ENCODE results near the gene FAM20C. TPM values are rescaled to one million over a fixed set of nuclear protein-coding genes. Genes with fewer than 3 reads are reported as not detected.

The FAM20C gene
- total RNA-seq, 1 experiment from 2014 or later, result 87.9 TPM

GRCh38 chr7:276230-276835 lies 84.0 kb downstream of the FAM20C start:
- DNase-seq (no peak), ATAC-seq (no peak)
- Histone ChIP-seq H3K4me2 (ENCODE audit: low read length) (no peak overlapping the region), H3K9ac (ENCODE audit: low read length) (no peak overlapping the region), H3K4me3 (ENCODE audit: low read length) (no peak overlapping the region), H3K27ac (ENCODE audit: low read length) (no peak overlapping the region), H3F3A (ENCODE audit: low read length, unreplicated experiment) (no peaks in the 10 kb centered on the region), H3K4me1 (ENCODE audit: insufficient read depth, low read length) (no peaks in the 10 kb centered on the region), H3K9me3 (ENCODE audit: low read length) (peaks cover 4% of the 10 kb centered on the region; the same call in 1 of the 2 replicates), H3K36me3 (ENCODE audit: low read depth, low read length) (no peaks in the 10 kb centered on the region), H4K20me1 (ENCODE audit: low read length) (no peaks in the 10 kb centered on the region), H2AFZ (ENCODE audit: low read length) (no peak overlapping the region), H3K9me2 (replicated peaks; ENCODE audit: low read length) (no peaks in the 10 kb centered on the region), H3K79me2 (ENCODE audit: low read length) (no peaks in the 10 kb centered on the region), H3K27me3 (ENCODE audit: low read length) (no peaks in the 10 kb centered on the region)
- intact Hi-C loops (cut with micrococcal nuclease), result no loop called here
- BruUV-seq (replicated peaks), result no TSS peak
- CTCF ChIA-PET, result no interaction called here
- TF ChIP-seq EZH2 (IDR thresholded peaks at IDR 0.05; ENCODE audit: low read length, unreplicated experiment) (no peak), EZH2phosphoT487 (IDR thresholded peaks at IDR 0.05; ENCODE audit: borderline replicate concordance, low read length) (no peak), CTCF (conservative IDR thresholded peaks at IDR 0.05; ENCODE audit: low read depth, low read length) (no peak)
- POLR2A ChIA-PET (ENCODE audit: unreplicated experiment), result no interaction called here

GRCh38 chr7:277228-277627 lies 84.9 kb downstream of the FAM20C start:
- Histone ChIP-seq H3K36me3 (ENCODE audit: low read depth, low read length) (no peaks in the 10 kb centered on the region), H3K9ac (ENCODE audit: low read length) (no peak overlapping the region), H3K79me2 (ENCODE audit: low read length) (no peaks in the 10 kb centered on the region), H4K20me1 (ENCODE audit: low read length) (no peaks in the 10 kb centered on the region), H3K4me3 (ENCODE audit: low read length) (no peak overlapping the region), H3K4me1 (ENCODE audit: insufficient read depth, low read length) (no peaks in the 10 kb centered on the region), H3K27me3 (ENCODE audit: low read length) (no peaks in the 10 kb centered on the region), H3K9me3 (ENCODE audit: low read length) (peaks cover 4% of the 10 kb centered on the region; the same call in 1 of the 2 replicates), H3F3A (ENCODE audit: low read length, unreplicated experiment) (no peaks in the 10 kb centered on the region), H3K9me2 (replicated peaks; ENCODE audit: low read length) (no peaks in the 10 kb centered on the region), H3K4me2 (ENCODE audit: low read length) (no peak overlapping the region), H2AFZ (ENCODE audit: low read length) (no peak overlapping the region), H3K27ac (ENCODE audit: low read length) (no peak overlapping the region)
- DNase-seq (peak; percentile 65), ATAC-seq (peak; percentile 53)
- POLR2A ChIA-PET (ENCODE audit: unreplicated experiment), result no interaction called here
- CTCF ChIA-PET, result interaction anchor here (0.6 kb wide), 1 partner anchor 45 kb away, joined by 3 read pairs; no protein-coding TSS in a partner anchor
- BruUV-seq (replicated peaks), result no TSS peak
- intact Hi-C loops (cut with micrococcal nuclease), result no loop called here
- TF ChIP-seq CTCF (conservative IDR thresholded peaks at IDR 0.05; ENCODE audit: low read depth, low read length), result no peak
- no peak for TF ChIP-seq EZH2phosphoT487 (IDR thresholded peaks at IDR 0.05; ENCODE audit: borderline replicate concordance, low read length)
- no peak for TF ChIP-seq EZH2 (IDR thresholded peaks at IDR 0.05; ENCODE audit: low read length, unreplicated experiment)

- Histone ChIP-seq H3K36me3 (ENCODE audit: low read depth, low read length) (no peaks in the 10 kb centered on the region), H3K4me2 (ENCODE audit: low read length) (no peak overlapping the region), H3K9me3 (ENCODE audit: low read length) (peaks cover 4% of the 10 kb centered on the region; the same call in 1 of the 2 replicates), H3K4me3 (ENCODE audit: low read length) (no peak overlapping the region), H3F3A (ENCODE audit: low read length, unreplicated experiment) (no peaks in the 10 kb centered on the region), H3K4me1 (ENCODE audit: insufficient read depth, low read length) (no peaks in the 10 kb centered on the region), H3K27me3 (ENCODE audit: low read length) (no peaks in the 10 kb centered on the region), H3K9me2 (replicated peaks; ENCODE audit: low read length) (no peaks in the 10 kb centered on the region), H3K9ac (ENCODE audit: low read length) (no peak overlapping the region), H3K79me2 (ENCODE audit: low read length) (no peaks in the 10 kb centered on the region), H3K27ac (ENCODE audit: low read length) (no peak overlapping the region), H4K20me1 (ENCODE audit: low read length) (no peaks in the 10 kb centered on the region), H2AFZ (ENCODE audit: low read length) (no peak overlapping the region)
- POLR2A ChIA-PET (ENCODE audit: unreplicated experiment), result no interaction called here
- ATAC-seq (no peak), DNase-seq (no peak)
- BruUV-seq (replicated peaks), result no TSS peak
- CTCF ChIA-PET, result interaction anchor here (0.6 kb wide), 1 partner anchor 140 kb away, joined by 3 read pairs; no protein-coding TSS in a partner anchor
- intact Hi-C loops (cut with micrococcal nuclease), result no loop called here
- TF ChIP-seq EZH2phosphoT487 (IDR thresholded peaks at IDR 0.05; ENCODE audit: borderline replicate concordance, low read length) (no peak), EZH2 (IDR thresholded peaks at IDR 0.05; ENCODE audit: low read length, unreplicated experiment) (no peak)
Measured at GRCh38 chr7:278081-278480, 85.7 kb downstream of the FAM20C start.

Measured in PC-3 (cell line).